ENCODE data around the gene PRSS38.

Gene PRSS38

DNA sequence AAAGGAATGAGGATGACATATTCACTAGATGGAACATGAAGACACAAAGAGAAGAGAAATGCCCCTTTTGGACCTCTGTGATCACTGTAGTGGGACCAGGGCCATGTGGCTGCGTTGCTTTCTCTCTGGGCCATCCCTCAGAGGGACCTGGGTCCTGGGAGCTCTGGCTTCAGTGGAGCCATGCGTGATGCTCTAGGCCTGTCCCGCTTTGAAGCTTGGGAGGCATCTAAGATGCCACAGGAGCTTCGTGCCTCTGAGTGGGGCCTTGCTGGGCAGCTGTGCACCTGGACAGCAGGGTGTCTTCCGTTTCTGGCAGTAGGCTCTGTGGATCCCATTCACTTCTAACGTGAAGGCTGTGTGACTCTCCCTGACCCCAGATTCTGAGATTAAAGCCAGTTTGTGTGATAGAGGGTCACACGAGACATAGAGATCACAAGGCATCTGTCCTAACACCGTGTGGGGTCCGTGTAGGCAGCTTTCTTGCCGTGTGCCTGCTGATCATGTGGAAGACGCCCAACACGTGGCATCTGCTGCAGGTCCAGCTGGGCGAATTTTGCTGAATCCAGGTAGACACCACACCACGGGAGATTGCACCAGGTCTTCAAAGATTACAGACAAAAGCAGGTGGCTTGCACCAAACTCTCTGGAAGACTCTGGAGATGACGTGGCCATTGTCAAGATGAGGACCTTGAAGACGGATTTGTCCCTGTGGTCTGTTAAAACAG, 17.2 kb upstream of the PRSS38 start:
- DNase-seq (ENCODE audit: low read depth), result no peak
- no peak overlapping the region for H3K4me3 ChIP-seq (replicated peaks; ENCODE audit: low read depth, low read length)
- TF ChIP-seq CTCF (IDR thresholded peaks at IDR 0.05; ENCODE audit: low read length, missing control alignments), result no peak

DNA sequence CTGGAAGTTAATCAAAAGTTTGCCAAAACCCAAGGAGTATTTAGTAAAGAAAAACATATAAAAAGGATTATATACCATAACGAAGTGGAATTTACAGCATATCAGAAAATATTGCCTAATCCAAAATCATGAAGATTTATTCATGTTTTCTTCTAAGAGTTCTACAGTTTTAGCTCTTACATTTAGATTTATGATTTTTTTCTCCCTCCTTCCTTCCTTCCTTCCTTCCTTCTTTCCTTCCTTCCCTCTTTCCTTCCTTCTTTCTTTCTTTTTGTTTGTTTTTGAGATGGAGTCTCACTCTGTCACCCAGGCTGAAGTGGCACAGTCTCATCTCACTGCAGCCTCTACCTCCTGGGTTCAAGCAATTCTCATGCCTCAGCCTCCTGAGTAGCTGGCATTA, 15.7 kb upstream of the PRSS38 start:
- no peak for DNase-seq (ENCODE audit: low read depth)
- no peak for TF ChIP-seq CTCF (IDR thresholded peaks at IDR 0.05; ENCODE audit: low read length, missing control alignments)
- no peak overlapping the region for H3K4me3 ChIP-seq (replicated peaks; ENCODE audit: low read depth, low read length)

DNA sequence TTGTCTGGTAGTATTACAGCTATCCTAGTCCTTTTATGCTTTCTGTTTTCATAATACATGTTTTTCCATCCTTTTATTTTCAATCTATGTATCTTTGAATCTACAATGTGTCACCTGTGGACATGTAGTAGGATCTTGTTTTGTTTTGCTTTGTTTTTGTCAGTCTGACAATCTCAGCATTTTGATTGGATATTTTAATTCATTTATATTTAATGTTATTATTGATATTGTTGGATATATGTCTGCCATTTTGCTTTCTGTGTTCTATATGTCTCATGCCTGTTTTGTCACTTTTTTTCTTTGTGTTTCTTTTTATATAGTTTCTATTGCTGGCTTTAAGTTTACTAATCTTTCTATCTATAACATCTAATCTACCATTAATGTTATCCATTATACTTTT, 11.5 kb upstream of the PRSS38 start:
- TF ChIP-seq CTCF (IDR thresholded peaks at IDR 0.05; ENCODE audit: low read length, missing control alignments), result no peak
- H3K4me3 ChIP-seq (replicated peaks; ENCODE audit: low read depth, low read length), result no peak overlapping the region
- no peak for DNase-seq (ENCODE audit: low read depth)

DNA sequence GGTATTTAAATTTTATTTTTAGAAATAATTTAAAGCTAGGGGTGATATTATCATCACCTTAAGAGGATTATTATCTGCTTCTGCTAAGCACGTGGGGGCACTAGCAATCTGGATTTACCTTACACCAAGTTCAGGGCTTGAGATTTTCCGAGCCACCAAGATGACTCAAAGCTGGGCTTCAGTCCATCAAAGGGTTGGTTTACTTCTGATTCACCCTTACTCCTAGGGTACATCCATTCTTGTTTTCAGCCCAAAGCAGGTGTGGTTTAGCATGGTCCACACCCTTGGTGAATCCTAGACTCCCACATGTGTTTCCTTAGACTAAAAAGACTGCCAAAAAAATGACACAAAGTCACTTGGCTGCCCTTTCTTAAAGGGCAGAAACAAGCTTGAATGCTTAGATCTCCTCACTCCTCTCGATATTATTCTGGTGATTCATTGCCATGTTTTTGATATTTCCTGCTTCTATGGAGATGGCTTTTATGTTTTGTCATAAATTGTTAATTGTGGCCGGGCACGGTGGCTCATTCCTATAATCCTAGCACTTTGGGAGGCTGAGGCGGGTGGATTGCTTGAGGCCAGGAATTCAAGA, 9.8 kb upstream of the PRSS38 start:
- no peak for TF ChIP-seq CTCF (IDR thresholded peaks at IDR 0.05; ENCODE audit: low read length, missing control alignments)
- H3K4me3 ChIP-seq (replicated peaks; ENCODE audit: low read depth, low read length), result no peak overlapping the region
- peak; percentile 71 for DNase-seq (ENCODE audit: low read depth)

- DNase-seq (ENCODE audit: low read depth), result peak; percentile 12
- TF ChIP-seq CTCF (IDR thresholded peaks at IDR 0.05; ENCODE audit: low read length, missing control alignments), result no peak
Measured at GRCh38 chr1:227808566-227808965, 6.9 kb upstream of the PRSS38 start.

DNA sequence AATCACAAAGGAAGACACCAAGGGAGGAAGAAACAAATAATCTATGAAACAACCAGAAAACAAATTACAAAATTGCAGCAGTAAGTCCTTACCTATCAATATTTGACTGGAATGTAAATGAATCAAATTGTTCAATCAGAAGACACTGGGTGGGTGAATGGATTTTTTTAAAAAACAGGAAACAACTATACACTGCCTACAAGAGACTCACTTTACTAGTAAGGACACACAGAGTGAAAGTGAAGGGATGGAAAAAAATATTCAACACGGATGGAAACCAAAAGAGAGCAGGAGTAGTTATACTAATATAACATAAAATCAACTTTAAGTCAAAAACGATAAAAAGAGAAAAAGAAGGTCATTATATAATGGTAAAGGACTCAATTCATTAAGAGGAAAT, 6.4 kb upstream of the PRSS38 start:
- DNase-seq (ENCODE audit: low read depth), result no peak
- H3K4me3 ChIP-seq (replicated peaks; ENCODE audit: low read depth, low read length), result no peak overlapping the region
- TF ChIP-seq CTCF (IDR thresholded peaks at IDR 0.05; ENCODE audit: low read length, missing control alignments), result no peak

More at GRCh38 chr1:227808566-227808965, 6.9 kb upstream of the PRSS38 start:
- H3K4me3 ChIP-seq (replicated peaks; ENCODE audit: low read depth, low read length), result no peak overlapping the region

GRCh38 chr1:227813962-227814361, 1.5 kb upstream of the PRSS38 start:
- no peak for TF ChIP-seq CTCF (IDR thresholded peaks at IDR 0.05; ENCODE audit: low read length, missing control alignments)
- DNase-seq (ENCODE audit: low read depth), result no peak
- no peak overlapping the region for H3K4me3 ChIP-seq (replicated peaks; ENCODE audit: low read depth, low read length)

Measured in fibroblast of pulmonary artery (primary cell).